ENCODE results near the gene F11. TPM values are rescaled to one million over a fixed set of nuclear protein-coding genes. Genes with fewer than 3 reads are reported as not detected.
"Not testable (repeated sequence)": the region's sequence is repeated elsewhere in the genome, so short reads cannot be mapped to it uniquely, and the experiment has no call there.

The F11 gene
- total RNA-seq, 2 donors from 2014 or later: not detected

- no peaks in the 10 kb centered on the region for H3K9me3 ChIP-seq (ENCODE audit: control insufficient read depth, low read length, poor library complexity, severe bottlenecking)
- Mint-ChIP-seq H3K27me3 (peaks cover 31% of the 10 kb centered on the region), H3K4me1 (no peaks in the 10 kb centered on the region), H3K4me3 (no peak overlapping the region), H3K27ac (no peak overlapping the region), H3K36me3 (ENCODE audit: low read depth) (no peaks in the 10 kb centered on the region)
- no peak for ATAC-seq
- DNase-seq: no peak
Measured at GRCh38 chr4:186260504-186261448, 5.2 kb upstream of the F11 start.

DNA sequence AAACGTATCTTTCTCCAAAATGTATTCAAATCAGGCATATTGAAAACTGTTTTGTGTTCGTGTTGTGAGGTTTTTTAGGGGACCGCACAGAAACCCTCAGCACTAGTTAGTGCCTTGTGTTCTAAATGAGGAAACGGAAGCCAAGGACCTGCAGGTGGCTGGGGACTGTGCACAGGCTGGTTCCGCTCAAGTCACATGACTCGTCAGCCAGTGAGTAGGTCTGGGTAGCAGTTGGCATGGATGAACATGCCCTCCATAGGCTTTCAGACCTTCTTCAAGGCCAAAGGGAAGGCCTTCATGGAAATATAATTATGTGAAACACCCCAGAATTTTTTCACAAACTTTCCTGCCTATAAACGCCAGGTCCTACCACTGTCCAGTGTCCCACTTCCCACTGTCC lies 1.3 kb upstream of the F11 start:
- DNase-seq: no peak
- H3K4me1 Mint-ChIP-seq: peaks cover 2% of the 10 kb centered on the region
- H3K27ac Mint-ChIP-seq: no peak overlapping the region
- no peak for ATAC-seq
- no peaks in the 10 kb centered on the region for H3K9me3 ChIP-seq (ENCODE audit: control insufficient read depth, low read length, poor library complexity, severe bottlenecking)
- H3K27me3 Mint-ChIP-seq: peaks cover 59% of the 10 kb centered on the region
- H3K4me3 Mint-ChIP-seq: no peak overlapping the region
- no peaks in the 10 kb centered on the region for H3K36me3 Mint-ChIP-seq (ENCODE audit: low read depth)

- H3K4me3 Mint-ChIP-seq; H3K36me3 Mint-ChIP-seq (ENCODE audit: low read depth); ATAC-seq; H3K9me3 ChIP-seq (ENCODE audit: control insufficient read depth, low read length, poor library complexity, severe bottlenecking); DNase-seq; H3K27ac Mint-ChIP-seq; H3K4me1 Mint-ChIP-seq: not testable (repeated sequence)
- H3K27me3 Mint-ChIP-seq: peaks cover 59% of the 10 kb centered on the region
Measured at GRCh38 chr4:186265250-186265649, 739 bp upstream of the F11 start.

DNA sequence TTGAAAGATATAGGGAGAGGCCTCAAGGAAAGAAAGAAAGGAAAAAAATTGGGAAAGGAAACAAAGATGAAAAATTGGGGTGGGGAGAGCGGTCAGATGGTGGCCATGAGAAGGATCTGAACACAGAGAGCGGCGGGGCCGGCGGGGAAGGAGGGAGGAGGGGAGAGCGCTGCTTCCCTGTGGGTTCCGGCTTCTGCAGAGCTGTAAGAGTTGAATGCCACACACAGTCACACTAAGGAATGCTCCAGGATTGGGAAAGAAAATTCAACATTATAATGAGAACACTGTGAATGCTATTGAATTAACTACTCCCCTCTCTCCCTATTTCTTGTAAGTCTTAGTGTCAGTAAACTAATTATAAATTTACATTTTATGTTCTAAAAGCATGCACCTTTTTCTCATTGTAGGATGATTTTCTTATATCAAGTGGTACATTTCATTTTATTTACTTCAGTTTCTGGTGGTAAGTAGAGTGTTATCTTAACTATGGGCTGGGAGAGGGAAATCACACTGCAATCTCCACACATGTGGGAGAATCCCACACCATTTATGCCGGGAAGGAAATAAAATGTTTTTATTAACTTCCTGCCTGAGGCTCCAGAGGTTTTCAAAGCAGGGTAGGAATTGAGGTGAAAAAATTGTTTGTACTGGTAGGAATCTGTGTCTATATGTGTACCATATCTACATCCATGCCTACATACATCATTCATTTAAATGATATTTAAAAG lies 904 bp downstream of the F11 start:
- H3K27me3 Mint-ChIP-seq: peaks cover 59% of the 10 kb centered on the region
- H3K27ac Mint-ChIP-seq: no peak overlapping the region
- no peaks in the 10 kb centered on the region for H3K9me3 ChIP-seq (ENCODE audit: control insufficient read depth, low read length, poor library complexity, severe bottlenecking)
- H3K4me3 Mint-ChIP-seq: no peak overlapping the region
- no peaks in the 10 kb centered on the region for H3K36me3 Mint-ChIP-seq (ENCODE audit: low read depth)
- ATAC-seq: no peak
- peaks cover 2% of the 10 kb centered on the region for H3K4me1 Mint-ChIP-seq
- no peak for DNase-seq

- Mint-ChIP-seq H3K27ac (no peak overlapping the region), H3K4me3 (no peak overlapping the region), H3K36me3 (ENCODE audit: low read depth) (no peaks in the 10 kb centered on the region), H3K4me1 (peaks cover 2% of the 10 kb centered on the region), H3K27me3 (peaks cover 41% of the 10 kb centered on the region)
- no peak for DNase-seq
- no peaks in the 10 kb centered on the region for H3K9me3 ChIP-seq (ENCODE audit: control insufficient read depth, low read length, poor library complexity, severe bottlenecking)
- no peak for ATAC-seq
Measured at GRCh38 chr4:186271081-186271678, 5.2 kb downstream of the F11 start.

DNA sequence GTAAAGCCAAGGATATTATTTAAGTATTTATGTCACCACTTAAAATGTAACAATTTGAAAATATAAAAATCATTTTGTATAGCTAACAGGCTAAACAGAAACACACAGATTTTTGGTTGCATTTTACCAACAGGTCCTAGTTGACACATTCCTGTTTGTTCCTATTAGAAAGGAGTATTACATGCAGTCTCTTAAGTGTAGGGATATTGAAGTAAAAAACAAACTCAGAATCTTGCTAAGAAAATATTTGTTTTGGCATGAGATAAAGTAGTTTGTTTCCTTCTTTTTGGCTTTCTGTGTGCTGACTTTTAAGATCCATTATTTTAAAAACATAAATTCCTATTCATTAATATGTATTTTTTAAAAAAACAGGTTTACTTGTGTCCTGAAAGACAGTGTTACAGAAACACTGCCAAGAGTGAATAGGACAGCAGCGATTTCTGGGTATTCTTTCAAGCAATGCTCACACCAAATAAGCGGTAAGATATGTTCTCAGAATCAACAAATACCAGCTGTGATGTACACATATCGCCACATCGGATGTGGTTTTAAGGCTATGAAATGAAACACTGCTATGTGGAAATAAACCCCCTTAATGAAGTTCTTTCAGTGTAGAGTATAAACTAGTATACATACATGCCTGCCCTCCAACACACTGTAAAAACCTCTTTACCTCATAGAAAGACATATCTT lies 6.9 kb downstream of the F11 start:
- no peaks in the 10 kb centered on the region for H3K9me3 ChIP-seq (ENCODE audit: control insufficient read depth, low read length, poor library complexity, severe bottlenecking)
- no peak for ATAC-seq
- Mint-ChIP-seq H3K4me1 (no peaks in the 10 kb centered on the region), H3K27ac (no peak overlapping the region), H3K36me3 (ENCODE audit: low read depth) (no peaks in the 10 kb centered on the region), H3K4me3 (no peak overlapping the region), H3K27me3 (peaks cover 30% of the 10 kb centered on the region)
- no peak for DNase-seq

DNA sequence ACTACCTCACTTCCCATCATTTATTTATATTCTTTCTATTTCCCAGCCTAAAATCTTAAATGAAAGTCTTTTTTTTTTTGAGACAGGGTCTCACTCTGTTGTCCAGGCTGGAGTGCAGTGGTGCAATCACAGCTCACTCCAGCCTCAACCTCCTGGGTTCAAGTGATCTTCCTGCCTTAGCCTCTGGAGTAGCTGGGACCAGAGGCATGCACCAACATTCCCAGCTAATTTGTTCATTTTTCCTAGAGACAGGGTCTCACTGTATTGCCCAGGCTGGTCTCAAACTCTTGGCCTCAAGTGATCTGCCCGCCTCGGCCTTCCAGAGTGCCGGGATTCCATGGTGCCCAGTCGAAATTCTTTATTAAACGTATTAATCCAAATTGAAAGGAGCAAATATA lies 7.4 kb downstream of the F11 start:
- H3K4me1 Mint-ChIP-seq; DNase-seq; ATAC-seq; H3K27ac Mint-ChIP-seq; H3K9me3 ChIP-seq (ENCODE audit: control insufficient read depth, low read length, poor library complexity, severe bottlenecking); H3K4me3 Mint-ChIP-seq; H3K36me3 Mint-ChIP-seq (ENCODE audit: low read depth): not testable (repeated sequence)
- H3K27me3 Mint-ChIP-seq: peaks cover 32% of the 10 kb centered on the region

- DNase-seq: no peak
- no peak overlapping the region for H3K27ac Mint-ChIP-seq
- H3K27me3 Mint-ChIP-seq: peaks cover 35% of the 10 kb centered on the region
- H3K9me3 ChIP-seq (ENCODE audit: control insufficient read depth, low read length, poor library complexity, severe bottlenecking): no peaks in the 10 kb centered on the region
- no peak for ATAC-seq
- peaks cover 2% of the 10 kb centered on the region for H3K36me3 Mint-ChIP-seq (ENCODE audit: low read depth)
- no peaks in the 10 kb centered on the region for H3K4me1 Mint-ChIP-seq
- H3K4me3 Mint-ChIP-seq: no peak overlapping the region
Measured at GRCh38 chr4:186283311-186283710, 17.3 kb downstream of the F11 start.

GRCh38 chr4:186285147-186285546 lies 19.2 kb downstream of the F11 start:
- no peak for ATAC-seq
- no peak overlapping the region for H3K4me3 Mint-ChIP-seq
- H3K4me1 Mint-ChIP-seq: no peaks in the 10 kb centered on the region

GRCh38 chr4:186286581-186286980 lies 20.6 kb downstream of the F11 start:
- peaks cover 40% of the 10 kb centered on the region for H3K27me3 Mint-ChIP-seq

More at GRCh38 chr4:186285147-186285546, 19.2 kb downstream of the F11 start:
- Mint-ChIP-seq H3K36me3 (ENCODE audit: low read depth) (no peaks in the 10 kb centered on the region), H3K27me3 (peaks cover 43% of the 10 kb centered on the region), H3K27ac (no peak overlapping the region)
- H3K9me3 ChIP-seq (ENCODE audit: control insufficient read depth, low read length, poor library complexity, severe bottlenecking): no peaks in the 10 kb centered on the region
- no peak for DNase-seq

GRCh38 chr4:186291256-186291890 lies 25.4 kb downstream of the F11 start:
- no peaks in the 10 kb centered on the region for H3K4me1 Mint-ChIP-seq
- no peaks in the 10 kb centered on the region for H3K36me3 Mint-ChIP-seq (ENCODE audit: low read depth)
- H3K4me3 Mint-ChIP-seq: no peak overlapping the region
- DNase-seq (no peak), ATAC-seq (no peak)
- no peak overlapping the region for H3K27ac Mint-ChIP-seq
- peaks cover 55% of the 10 kb centered on the region for H3K27me3 Mint-ChIP-seq
- H3K9me3 ChIP-seq (ENCODE audit: control insufficient read depth, low read length, poor library complexity, severe bottlenecking): no peaks in the 10 kb centered on the region

More at GRCh38 chr4:186286581-186286980, 20.6 kb downstream of the F11 start:
- no peaks in the 10 kb centered on the region for H3K9me3 ChIP-seq (ENCODE audit: control insufficient read depth, low read length, poor library complexity, severe bottlenecking)
- Mint-ChIP-seq H3K4me3 (no peak overlapping the region), H3K36me3 (ENCODE audit: low read depth) (no peaks in the 10 kb centered on the region), H3K27ac (no peak overlapping the region), H3K4me1 (no peaks in the 10 kb centered on the region)
- DNase-seq: no peak
- no peak for ATAC-seq

- H3K36me3 Mint-ChIP-seq (ENCODE audit: low read depth): peaks cover 3% of the 10 kb centered on the region
- DNase-seq (no peak), ATAC-seq (no peak)
- peaks cover 55% of the 10 kb centered on the region for H3K27me3 Mint-ChIP-seq
- no peaks in the 10 kb centered on the region for H3K9me3 ChIP-seq (ENCODE audit: control insufficient read depth, low read length, poor library complexity, severe bottlenecking)
- H3K27ac Mint-ChIP-seq: no peak overlapping the region
- peaks cover 4% of the 10 kb centered on the region for H3K4me1 Mint-ChIP-seq
- H3K4me3 Mint-ChIP-seq: no peak overlapping the region
Measured at GRCh38 chr4:186294160-186294559, 28.2 kb downstream of the F11 start.

Measured in T-helper 17 cell (primary cell).